RPMI8226 (cell line): Measurements from ENCODE around the gene DNAJC1.
A peak's percentile ranks its signal among the peaks of the same experiment; 100 is the strongest.

Experiments used
- DNase-seq: peaks from one replicate; pipeline ENCODE4 v3.0.0-alpha.2; 2015

Gene DNAJC1

DNA sequence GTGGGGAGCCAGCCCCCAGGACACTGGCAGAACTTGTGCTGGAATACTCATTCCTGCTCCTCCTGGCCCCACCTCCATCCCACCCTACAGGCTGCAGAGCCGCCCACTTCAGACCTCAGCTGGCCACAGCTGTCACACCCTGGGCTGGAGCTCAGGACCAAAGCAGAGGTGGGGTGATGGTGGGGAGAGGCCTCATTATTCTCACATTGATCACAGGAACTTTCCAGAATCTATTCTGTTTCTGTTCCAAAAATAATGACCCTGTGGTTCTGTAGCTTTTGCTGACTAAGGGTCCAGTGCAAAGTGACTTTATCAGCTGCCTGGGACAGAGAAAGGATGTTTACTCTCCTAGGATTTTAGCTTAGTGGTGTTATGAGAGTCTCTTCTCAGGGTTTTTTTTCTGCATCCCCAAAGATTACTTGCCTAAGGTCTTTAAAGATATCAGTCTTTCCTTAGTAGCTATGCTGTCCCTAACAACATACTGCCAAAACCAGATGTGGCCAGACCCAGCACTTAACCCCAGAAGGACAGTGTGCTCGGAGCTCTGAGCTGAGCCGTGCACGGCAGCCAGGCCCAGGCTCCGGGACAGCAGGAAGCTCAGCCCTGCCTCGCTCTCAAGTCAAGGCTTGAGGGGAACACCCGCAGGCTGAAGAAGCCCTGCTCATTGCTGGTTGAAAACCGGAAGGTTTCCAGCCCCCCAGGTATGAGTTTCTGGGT lies 246.2 kb downstream of the DNAJC1 start:
- DNase-seq = no peak

DNA sequence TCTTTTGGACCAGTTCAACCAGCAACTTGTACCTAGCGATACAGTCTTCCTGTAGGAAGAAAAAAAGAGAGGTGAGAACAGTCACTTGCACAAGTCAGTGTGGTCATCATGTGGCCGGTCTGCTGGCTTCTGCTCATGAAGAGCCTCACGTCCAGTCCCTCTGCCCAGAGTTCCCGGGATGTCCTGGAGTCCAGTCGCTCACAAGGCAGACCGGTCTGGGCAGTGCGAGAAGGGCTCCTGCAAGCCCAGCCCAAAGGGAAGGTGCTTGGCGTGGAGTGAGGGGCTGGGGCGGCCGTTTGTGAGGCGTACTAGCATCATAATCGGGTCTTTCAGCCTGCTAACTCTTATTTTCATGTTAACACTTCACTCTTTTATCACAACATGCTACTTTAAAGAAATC lies 246.8 kb downstream of the DNAJC1 start:
- no peak for DNase-seq

DNA sequence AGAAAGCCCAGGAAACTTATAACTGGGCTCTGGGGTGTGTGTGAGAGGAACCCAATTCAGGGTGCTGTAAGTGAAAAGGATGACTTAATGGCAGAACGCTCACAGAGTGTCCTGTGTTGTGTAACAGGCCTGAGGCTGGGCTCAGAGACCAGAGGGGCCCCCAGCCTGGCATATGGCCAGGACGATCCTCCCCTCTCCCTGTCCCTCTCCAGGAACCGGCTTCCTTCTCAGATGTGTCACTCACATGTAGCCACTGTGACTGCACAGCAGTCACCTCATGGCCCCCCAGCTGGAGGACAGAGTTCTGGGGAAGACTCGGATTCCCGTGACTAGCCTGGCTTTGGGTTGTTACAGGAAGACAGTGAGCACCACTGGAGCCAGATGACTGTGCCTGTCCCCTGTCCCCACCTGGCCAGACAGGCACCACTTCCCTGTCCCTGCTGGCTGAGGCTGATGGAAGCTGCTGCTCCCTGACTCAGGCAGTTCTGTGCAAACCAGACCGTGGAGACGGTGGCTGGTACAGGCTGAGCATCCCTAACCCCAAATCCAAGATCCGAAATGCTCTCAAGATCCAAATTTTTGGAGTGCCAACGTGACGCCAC lies 249.0 kb downstream of the DNAJC1 start:
- DNase-seq = no peak

DNA sequence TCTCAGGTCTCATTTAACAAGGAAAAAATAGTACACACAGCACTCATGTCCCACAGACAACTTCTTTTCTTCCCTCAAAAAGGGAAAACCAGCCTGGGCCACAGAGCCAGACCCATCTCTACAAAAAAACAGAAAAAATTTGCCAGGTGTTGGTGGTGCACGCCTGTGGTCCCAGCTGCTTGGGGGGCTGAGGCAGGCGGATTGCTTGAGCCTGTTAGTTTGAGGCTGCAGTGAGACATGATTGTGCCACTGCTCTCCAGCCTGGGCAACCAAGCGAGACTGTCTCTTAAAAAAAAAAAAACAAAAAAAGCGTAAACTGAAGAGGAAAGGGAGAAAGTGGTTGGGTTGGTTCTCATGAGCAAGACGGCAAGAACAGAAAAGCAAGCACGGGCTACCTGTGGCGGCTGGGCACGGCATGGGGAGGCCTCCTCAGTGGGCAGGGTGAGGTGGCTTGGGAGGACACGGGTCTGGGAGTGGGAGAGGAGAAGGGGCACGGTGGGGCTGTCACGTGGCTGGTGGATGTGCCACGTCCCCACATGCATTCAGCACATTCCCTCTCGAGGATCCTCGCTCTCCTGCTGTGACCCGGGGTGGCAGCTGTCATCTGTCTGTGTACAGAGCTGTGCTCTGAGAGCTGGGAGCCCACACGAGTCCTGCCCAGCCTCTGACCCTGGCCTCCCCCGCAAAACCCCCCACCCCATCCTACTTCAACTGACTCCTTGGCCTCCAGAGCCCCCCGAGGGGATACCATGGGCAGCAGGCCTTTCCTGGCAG lies 249.8 kb downstream of the DNAJC1 start:
- DNase-seq = no peak

DNA sequence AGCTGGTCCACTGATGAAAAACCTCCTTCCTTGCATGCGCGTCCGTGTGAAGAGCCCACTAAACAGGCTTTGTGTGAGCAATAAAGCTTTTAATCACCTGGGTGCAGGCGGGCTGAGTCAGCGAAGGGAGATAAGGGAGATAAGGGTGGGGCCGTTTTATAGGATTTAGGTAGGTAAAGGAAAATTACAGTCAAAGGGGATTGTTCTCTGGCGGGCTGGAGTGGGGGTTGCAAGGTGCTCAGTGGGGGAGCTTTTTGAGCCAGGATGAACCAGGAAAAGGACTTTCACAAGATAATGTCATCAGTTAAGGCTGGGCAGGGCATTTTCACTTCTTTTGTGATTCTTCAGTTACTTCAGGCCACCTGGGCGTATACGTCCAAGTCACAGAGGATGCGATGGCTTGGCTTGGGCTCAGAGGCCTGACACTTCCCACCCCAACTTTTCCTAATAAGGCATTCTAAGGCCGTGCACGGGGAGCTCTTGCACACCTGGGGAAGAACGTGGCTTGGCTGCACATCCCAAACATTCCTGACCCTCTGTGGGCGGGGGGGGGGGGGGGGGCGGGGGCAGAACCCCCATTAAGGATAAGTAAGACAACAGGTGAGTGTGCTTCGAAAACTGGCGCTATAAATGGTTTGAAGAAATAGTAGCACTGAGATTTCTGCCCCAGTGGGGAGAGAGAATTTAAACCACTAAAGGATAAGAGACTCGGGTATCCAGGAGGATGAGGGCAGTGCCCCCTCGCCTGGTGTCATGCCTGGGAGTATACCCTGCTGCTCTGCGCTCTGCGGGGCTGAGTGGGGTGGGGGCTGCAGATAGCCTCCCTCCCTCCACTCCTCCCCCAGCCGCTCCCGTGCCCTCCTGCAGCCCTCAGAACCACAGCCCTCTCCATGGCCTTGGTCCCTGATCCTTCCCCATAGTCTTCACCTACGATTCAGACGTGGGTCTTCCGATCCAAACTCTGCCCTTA lies 251.9 kb downstream of the DNAJC1 start:
- DNase-seq = no peak

DNA sequence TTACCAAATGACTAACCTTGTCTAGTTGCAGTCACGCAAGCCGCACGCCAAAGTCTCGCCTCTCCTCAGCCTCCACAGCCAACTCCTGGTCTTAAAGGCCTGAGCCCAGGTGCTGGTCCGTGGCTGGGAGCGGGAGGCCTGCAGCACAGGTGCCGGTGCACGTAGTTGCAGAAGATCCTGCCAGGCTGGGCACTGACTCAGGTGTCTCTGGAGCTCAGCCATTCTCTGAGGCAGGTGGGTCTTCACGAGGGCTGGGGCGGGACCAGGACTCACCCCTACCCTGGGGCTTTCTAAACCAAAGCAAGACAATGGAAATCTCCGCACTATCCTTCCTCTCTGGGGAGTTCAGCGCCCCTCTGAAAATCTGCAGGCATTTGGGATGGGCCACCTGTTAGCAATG lies 253.1 kb downstream of the DNAJC1 start:
- no peak for DNase-seq

DNA sequence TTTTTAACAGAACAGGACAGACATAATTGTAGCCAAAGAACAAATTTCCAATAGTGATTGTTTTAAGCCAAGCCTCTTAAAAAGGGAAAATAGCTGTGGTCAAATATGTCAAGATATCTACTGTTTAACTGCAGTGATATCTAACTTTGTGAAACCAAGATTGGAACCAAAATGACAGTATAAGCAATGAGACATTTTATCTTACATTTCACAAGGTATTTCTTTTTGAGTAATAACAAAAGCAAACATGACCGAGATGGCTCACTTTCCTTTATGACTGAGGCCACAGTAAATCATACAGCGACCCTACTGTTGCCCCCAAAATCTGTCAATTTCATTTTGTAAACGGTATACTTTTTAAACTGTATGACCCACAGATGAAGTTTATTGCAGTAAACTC lies 253.7 kb downstream of the DNAJC1 start:
- no peak for DNase-seq

DNA sequence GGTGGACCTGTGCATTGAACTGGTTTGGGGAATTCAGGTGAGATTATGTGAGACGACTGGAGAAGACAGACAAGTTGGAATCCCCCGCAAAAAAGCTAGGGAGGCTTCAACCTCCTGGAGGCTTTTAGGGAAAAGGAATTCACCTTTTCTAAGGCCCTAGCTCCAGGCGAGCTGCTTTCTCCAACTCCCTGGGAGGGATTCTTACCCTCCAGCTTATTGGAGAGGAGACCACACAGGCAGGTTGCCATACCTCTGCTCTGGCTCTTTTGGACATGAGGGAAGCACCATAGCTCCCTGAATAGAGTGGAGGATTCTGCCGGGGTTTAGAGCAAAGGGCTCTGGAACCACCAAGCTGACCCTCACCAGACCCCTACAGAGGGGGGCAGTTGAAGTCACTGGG lies 255.7 kb downstream of the DNAJC1 start:
- DNase-seq = no peak

DNA sequence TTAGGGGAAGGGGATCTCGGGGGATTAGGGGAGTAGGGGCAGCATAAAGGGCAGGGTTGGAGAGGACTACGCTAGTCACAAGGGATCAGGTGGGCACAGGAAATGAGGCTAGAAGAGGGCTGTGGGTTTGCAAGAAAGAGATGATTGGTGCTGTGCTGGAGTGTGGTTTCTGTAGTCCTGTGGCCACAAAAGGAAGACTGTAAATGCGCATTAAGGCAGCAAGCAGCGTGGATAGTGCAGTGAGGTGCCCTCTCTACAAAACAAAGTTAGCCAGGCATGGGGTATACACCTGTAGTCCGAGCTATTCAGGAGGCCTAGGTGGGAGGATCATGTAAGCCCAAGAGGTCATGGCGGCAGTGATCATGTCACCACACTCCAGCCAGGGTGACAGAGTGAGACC lies 257.4 kb downstream of the DNAJC1 start:
- no peak for DNase-seq

DNA sequence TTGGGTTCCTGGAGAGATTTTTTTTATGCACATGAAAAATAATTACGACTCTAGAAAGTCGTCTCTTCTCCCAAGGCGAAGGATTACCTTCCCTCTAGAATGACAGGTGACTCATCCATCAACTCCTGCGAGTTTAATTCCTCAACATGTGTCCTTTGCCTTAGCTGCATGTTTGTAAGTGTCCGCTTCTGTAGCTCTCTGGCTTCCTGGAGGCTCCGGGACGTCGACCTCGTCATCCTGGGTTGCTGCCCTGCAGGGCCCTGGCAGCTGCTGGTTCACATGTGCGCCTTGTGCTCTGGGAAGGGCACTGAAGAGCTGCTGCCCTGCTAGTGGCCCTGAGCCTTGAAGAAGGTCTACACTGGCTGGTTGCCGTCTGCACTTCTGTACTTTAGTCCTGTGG lies 259.3 kb downstream of the DNAJC1 start:
- no peak for DNase-seq

DNA sequence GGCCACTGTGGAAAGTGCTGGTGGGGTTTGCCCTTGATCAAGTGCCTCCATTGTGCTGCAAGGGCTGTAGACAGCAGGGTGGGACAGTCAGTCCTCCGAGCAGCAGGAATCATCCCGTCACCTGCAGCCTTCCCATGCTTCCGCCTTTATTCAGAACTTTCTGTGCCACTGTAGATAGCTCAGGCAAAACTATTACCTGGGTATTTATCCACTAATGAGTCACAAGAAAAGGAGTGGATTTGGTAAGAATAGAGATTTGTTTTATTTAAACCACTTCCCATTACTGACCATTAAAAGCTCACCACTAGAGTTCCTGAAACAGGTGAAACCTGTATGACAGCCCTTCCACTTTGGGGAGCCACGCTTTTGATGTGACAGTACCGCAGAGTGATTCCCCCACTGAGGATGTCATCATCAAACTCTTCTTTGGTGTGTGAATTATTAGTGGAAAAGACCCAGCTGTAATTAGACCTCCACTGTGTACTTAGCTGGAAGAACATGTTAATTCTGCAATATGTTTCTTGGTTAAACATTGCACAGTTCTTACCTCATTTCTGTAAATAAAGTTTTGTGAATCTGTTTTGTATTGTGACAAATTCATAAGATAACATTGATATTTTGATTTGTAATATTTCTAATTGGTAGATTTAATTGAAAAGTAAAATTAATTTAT lies 260.7 kb downstream of the DNAJC1 start:
- no peak for DNase-seq

DNA sequence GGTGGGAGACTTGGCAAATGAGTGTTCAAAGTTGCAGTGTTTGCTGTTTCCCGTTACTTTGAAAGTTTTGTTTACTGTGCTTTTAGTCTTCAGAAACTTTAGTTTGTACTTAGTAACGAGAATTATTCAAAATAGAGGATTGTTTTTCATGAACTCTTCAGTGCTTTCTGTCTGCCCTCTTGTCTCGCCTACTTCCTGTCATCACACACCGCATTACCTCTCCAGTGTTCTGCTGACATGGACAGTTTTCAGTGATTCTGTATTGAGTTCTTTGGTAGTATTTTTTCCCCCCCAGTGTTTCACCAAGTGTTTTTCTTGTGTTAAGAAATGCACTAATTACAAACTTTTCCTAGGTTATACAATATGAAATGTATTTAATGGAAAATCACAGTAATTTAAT lies 262.5 kb downstream of the DNAJC1 start:
- no peak for DNase-seq

DNA sequence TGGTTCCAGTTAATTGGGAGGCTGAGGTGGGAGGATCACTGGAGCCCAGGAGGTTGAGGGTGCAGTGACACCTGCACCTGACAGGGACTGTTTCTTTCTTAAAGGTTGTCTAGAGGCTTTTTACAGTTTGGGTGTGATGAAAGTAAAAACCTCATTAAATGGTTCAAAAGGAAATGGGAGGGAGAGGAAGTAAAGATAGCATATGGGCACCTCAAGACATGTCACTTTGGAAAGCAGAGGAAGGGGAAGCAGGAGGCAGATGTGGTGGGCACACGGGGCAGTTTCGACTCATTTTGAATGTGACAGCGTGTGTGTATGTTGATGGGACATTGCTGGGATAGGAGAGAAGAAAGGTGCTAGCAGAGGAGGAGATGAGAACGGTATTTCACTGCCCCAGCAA lies 266.4 kb downstream of the DNAJC1 start:
- no peak for DNase-seq

DNA sequence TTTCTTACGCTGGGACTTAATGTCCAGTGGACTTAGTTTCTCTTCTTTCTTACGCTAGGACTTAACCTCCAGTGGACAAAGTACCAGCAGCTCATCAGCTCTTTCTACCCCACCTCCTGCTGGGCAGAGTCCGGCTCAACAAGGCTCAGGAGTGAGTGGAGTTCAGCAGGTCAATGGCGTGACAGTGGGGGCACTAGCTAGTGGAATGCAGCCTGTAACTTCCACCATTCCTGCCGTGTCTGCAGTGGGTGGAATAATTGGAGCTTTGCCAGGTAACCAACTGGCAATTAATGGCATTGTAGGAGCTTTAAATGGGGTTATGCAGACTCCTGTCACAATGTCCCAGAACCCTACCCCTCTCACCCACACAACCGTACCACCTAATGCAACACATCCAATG lies 269.8 kb downstream of the DNAJC1 start:
- no peak for DNase-seq

DNA sequence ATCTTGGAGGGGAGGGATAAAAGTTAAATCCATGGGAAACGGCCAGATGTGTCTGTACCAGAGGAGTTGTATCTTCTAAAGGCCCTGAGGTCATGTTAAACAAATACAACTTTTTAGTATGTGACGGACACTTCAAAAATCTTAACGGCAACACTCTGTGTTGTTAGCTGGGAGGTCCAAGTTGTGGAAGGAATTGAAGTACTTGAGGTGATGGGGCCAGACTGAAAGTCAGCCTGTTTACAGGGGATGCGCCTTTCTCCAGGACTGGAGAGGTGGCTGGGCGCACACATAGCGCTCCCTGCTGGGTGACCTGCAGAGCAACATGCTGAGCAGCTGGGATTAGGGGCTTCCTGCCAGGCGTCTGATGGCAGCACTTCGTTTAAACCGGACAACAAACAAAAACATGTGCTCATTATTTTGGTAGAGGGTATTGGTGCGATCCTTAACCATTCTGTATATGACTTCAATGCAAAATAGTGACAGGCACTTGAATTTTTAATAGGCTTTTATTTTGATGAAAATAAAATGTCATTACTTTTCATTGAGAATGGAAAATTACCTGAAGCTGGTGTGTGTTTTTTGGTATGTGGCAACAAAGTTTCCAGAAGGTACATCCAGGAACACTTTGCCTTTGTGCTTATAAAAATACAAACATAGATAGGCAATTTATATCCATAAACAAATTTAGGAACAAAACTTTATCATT lies 271.3 kb downstream of the DNAJC1 start:
- peak; percentile 47 for DNase-seq

DNA sequence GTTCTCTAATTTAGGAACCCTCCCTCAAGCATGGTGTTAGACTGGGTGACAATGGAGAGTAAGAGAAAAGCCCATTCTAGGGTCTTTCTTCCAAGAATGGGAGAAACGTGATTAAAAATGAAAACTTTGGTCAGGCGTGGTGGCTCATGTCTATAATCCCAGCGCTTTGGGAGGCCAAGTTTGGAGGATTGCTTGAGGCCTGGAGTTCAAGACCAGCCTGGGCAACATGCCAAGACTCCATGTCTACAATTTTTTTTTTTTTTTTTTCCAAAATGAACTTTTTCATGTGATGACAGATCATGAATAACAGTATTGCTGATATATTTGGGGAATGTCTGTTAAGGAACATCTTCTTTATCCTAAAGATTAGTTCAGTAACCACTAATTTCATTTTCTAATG lies 274.9 kb downstream of the DNAJC1 start:
- no peak for DNase-seq

DNA sequence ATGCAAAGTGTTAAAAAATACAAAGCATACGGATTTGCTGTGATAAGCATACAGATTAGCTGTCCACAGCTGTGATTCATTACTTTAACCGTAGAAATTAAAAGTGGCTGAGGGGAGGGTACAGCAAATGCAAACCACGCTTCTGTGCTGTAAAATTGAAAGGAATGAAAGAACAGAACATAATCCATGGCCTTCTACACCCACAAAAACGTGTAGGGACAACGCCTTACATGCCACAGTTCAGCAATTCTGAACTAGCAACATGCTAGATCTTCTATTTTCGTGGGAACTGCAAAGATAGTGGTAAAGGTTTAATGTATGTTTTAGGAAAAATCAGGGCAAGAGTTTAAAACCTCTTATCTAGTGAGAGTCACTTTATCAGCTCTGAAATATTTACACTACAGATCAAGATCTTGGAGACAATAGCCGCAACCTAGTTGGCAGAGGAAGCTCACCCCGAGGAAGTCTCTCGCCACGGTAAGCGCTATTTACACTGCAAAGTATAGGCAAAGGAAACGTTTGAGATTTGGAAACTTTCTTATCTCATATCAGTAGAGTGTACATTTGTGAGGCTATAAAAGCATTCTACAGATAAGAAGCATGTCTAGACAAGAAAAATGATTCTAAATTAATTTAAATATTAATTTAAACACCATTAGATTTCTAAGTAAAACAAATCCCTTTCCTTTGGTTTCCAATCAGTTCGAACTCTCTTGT lies 275.9 kb downstream of the DNAJC1 start:
- DNase-seq = no peak

DNA sequence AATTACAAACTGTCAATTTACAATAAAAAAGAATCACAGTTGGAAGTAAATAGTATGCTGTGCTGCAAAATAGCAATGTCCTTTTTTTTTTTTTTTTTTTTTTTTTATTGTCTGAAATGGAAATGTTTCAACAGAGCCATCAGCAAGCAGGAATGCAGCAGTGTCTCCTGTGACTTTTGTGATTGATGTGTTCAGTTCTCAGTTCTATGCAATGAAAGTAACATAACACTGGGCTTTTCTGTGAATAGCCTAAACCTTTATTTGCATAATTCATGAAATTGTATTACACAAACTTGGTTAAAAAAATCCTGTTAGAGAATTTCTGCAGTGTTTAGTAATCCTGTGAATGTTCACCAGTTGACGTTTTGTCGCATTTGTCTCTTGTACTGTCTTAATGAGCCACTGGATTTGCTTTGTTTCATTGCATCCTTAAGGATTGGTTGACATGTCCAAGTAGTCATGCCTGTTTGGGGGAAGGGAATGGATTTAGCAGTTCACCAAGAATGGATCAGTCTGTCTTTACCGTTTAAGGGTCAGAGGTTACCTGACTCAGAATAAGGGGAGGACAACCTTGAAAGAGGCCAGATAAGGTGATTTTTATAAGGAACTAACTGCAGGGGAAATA lies 276.8 kb downstream of the DNAJC1 start:
- no peak for DNase-seq

DNA sequence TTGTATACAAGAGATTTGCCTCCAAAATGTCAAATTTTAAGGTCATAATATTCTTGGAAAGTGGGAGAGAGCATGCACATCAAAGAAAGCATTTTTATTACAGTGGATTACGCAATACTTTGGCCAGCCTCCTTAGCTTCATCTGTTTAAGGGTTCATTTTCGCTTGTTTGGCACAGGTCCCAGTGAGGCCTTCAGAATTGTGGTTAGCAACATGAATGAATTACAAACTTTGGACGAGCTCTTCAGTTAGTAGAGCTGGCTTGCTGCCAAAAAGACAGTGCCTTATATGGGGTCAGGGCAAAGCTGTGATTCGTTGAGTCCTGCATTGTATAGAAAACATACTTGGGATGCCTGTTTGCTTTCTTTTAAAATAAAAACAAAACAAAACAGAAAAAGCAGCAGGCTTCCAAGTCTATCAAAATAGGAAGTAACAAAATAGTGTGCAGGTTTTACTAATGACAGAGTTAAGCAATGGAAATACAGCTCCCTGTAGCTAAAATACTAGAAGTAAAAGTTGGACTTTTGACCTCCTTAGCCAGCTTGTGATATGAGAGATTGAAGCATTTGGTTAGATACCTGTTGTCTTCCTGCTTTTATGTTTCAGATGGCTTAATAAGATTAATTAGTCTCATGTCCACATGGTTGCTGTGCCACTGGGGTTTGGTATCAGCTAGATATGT lies 278.7 kb downstream of the DNAJC1 start:
- DNase-seq = peak; percentile 99

DNA sequence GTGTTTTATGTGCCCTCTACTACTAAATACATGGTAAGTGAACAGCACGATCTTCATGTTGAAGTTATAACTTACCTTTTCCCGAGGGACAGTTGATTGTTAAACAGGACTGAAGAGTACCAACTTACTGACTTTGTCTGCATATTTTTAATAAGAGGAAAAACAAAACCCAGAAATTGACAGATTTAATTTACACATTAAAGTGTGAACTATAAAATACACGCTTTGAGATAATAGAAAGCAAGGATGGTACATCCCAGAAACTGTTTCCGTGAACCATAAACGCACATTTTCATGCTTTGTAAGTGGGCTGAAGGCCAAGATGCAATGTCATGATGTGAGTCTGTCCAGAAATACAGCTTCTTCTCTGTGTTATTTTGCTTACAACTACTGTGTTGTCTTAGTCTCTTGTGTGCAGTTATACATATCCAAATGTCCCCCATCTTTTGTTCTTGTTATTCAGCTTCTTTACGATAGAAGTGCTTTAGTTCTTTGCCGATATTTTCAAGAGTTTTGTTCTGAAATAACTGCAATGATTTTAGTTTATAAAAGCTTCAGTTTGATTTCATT lies 279.4 kb downstream of the DNAJC1 start:
- DNase-seq = no peak
